ENCODE results near the gene C1orf198.

C1orf198 gene

GRCh38 chr1:230809256-230809990, 58.9 kb downstream of the C1orf198 start:
- DNase-seq (ENCODE audit: low read depth in 2 of 2): no peak

GRCh38 chr1:230808281-230808872, 59.9 kb downstream of the C1orf198 start:
- DNase-seq (ENCODE audit: low read depth in 2 of 2): no peak

DNA sequence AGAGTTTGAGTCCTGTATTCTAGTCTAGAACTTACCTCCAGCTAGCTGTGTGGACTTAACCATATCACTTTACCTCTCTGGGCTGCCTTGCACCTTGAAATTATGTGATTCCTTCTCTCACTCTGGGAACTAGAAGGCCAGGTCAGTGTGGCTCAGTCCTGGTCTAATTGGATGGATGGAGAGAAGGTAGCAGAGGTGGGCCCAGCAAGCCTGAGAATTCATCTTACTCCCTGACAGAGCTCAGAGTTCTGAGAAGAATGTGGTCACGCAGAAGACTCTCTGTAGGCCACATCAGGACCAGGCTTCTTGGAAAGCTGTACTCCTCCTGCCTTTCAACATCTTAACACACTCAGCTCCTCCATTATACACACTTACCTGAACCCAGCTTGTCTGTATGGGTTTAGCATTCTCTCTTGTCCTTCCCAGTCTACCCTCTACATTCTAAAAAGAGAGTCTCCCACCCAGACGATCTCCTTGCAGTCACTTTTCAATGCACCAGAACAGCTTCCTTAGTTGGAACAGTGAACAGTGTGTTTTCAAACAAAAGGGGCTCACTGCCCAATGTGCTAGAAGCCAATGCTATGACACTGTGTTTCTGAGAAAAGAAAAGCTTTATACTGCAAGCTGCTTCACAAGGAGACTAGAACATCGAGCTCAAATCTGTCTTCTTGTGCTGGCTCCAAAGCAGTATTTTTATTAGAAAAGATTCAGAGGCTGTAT, 60.6 kb downstream of the C1orf198 start:
- DNase-seq (ENCODE audit: low read depth in 2 of 2): no peak

GRCh38 chr1:230807029-230807428, 61.3 kb downstream of the C1orf198 start:
- DNase-seq (ENCODE audit: low read depth in 2 of 2): no peak

DNA sequence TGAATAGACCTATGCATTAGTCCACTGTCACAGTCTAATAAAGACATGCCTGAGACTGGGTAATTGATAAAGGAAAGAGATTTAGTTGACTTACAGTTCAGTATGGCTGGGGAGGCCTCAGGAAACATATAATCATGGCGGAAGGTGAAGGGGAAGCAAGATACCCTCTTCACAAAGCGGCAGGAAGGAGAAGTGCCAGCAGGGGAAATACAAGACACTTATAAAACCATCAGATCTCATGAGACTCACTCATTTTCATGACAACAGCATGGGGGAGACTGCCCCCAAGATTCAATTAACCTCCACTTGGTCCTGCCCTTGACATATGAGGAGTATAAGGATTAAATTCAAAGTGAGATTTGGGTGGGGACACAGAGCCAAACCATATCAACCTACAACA, 61.8 kb downstream of the C1orf198 start:
- no peak for DNase-seq (ENCODE audit: low read depth in 2 of 2)

DNA sequence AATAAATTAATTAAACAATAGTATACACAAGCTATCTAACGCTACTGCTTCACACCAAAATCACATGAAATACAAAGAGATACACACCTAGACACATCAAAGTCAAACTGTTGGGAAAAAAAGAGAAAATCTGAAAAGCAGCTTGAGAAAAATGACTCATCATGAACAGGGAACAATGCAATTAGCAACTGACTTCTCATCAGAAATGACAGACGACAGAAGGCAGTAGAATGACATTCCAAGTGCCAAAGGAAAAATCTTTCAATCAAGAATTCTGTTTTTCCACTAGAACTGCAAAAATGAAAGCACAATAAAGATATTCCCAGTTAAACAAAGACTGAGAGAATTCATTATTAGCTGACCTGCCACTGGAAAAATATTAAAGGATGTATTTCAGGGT, 63.9 kb downstream of the C1orf198 start:
- DNase-seq (ENCODE audit: low read depth in 2 of 2): no peak

DNA sequence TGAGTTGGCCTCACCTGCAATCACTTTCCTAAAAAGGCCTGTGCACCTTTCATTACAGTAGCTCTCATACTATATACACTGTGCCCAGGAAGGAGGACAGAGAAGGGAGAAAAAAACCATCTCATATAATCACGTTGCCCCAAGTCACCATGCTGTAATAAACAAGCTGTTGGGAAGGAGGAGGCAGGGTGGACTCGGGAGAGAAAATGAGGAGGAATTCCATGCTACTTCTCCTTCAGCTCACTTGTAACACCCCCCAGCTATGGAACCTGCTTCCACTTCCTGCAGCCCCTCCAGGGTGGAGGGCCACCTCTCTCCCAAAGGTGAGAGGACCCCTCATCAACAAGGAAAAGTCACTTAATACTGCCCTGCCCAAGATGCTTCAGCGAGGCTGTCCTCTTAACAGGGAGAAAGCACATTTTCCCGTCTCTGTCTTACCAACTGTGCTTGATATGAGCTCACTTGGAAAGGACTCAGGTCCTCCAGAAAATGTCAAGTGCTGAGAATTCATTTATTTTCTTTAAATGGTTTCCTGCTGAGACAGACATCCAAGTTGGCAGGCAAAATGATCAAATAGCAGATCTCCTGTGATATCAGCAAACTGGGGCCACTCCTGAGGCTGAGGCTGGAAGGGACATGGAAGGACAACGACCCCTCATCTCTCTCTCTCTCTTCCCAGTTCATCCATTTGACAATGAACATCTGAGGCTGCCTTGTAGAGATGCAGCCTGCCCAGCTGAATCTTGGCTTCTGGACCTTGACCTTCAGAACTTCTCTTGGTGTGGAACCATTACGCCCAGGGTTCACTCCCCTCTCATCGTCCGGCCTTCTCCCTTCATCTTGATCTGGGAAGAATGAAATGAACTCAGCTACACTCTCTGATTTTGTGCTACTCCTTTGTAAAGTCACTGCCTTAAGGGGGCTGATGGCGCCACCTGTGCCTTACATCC, 67.2 kb downstream of the C1orf198 start:
- DNase-seq (ENCODE audit: low read depth in 2 of 2): no peak

GRCh38 chr1:230798491-230798890, 69.8 kb downstream of the C1orf198 start:
- no peak for DNase-seq (ENCODE audit: low read depth in 2 of 2)

DNA sequence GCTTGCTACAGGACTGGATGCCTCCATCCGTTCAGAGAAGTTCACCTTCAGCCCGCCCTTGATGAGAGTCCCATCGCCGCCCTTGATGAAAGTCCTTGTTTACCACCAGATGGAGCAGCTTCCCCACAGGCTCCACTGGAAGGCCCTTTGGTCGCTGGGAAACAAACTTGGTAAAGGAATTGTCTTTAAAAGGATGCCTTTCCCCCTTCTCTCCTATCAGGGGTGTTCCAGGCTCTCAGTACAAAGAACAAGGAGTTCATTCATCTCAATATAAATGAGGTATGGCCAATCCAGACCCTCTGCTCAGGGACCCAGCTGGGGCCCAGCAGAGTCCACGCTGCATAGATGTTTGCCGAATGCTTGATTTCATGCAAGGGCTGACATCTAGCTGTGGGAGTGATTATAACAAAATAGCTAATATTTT, 70.4 kb downstream of the C1orf198 start:
- DNase-seq (ENCODE audit: low read depth in 2 of 2): no peak

DNA sequence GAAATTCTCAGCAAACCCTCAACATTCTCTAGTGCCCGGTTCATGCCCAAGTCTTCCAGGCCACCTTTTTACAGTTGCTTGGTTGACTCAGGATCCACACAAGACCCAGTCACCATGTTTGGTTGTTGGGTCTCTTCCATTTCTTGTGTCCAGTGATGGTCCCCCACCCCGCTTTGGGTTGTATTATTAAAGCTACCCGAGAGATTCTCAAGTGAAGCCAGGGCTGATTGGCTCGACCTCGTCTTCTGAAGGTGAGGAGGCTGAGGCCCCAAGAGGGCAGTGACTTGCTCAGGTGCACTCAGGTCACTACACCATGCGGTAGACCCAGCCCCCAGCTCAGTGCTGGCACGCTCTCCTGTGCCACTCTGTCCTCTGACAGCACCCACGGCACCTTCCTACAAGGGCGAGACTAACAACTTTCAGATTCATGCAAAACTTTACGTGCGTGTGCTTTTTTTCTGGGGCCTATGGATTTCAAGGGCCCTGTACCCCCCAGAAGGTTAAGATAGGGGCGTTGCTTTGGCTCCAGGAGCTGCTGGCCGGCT, 70.9 kb downstream of the C1orf198 start:
- DNase-seq (ENCODE audit: low read depth in 2 of 2): no peak

- no peak for DNase-seq (ENCODE audit: low read depth in 2 of 2)
Observed at GRCh38 chr1:230796626-230797025, 71.7 kb downstream of the C1orf198 start.

DNA sequence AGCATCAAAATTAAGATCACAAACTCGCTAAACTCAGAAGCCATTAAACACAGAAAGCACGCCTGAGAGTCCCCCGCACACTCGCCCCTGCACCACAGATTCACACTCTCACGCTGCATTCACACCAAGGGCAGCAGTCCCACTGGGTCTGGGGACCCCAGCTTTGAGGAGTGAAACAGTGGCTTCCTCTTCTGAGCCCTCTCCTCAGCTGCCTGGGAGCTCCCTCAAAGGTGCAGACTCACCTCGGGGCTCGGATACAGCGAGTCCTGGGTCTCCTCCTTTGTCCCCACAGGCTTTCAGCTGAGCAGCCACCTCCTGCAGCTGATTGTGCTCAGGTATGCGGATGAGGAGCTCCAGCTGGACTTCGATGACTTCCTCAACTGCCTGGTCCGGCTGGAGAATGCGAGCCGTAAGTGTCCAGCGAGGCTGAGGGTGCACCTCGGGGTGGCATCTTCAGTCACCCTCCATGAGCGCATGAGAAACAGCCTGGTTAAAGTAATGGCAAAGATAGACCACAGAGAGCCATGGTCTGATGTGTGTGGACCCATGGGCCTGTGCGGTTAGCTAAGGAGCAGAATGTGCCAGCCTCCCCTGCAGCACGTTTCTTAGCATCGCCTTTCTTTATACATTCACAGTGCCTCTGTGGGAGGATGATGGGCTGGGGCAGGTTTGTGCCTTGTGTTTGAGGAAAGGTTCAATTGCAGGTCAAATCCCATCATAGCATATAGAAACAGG, 73.3 kb downstream of the C1orf198 start:
- DNase-seq (ENCODE audit: low read depth in 2 of 2): no peak

- DNase-seq (ENCODE audit: low read depth in 2 of 2): no peak
Observed at GRCh38 chr1:230794431-230794830, 73.9 kb downstream of the C1orf198 start.

GRCh38 chr1:230793463-230793745, 74.9 kb downstream of the C1orf198 start:
- DNase-seq (ENCODE audit: low read depth in 2 of 2): no peak

DNA sequence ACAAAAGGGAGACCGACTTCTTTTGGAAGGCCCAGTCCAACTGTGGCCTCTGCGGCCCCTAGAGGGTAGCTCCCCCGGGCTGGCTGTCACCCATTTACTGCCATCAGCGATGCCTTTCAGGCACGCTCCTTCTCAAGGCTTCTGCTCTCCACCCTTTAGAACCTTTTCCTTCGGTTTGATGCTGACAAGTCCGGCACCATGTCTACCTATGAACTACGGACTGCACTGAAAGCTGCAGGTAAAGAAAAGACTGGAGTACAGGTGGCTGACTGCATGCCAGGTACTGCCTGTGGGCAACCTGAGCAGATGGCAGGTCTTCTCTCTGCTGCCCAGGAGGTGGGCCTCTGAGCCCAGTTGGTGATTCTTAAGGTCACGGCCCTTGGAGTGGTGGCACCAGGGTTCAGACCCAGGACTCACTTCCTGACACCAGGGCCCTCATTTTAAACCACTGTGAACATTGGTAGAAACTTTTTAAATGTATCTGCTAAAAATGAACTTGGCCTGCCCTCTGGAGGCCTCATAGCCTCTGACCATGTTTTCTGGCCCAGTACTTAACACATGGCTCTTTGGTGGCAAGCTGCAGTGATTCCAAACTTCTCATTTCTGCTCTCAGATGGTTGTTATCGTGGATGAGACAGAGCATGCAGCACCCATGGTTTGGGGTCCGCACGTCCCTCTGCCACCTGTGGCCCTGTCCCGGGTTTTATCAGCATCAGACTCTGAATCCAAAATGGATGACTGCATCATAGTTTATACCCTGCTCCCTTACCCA, 75.4 kb downstream of the C1orf198 start:
- no peak for DNase-seq (ENCODE audit: low read depth in 2 of 2)

- no peak for DNase-seq (ENCODE audit: low read depth in 2 of 2)
Observed at GRCh38 chr1:230791986-230792564, 76.2 kb downstream of the C1orf198 start.

DNA sequence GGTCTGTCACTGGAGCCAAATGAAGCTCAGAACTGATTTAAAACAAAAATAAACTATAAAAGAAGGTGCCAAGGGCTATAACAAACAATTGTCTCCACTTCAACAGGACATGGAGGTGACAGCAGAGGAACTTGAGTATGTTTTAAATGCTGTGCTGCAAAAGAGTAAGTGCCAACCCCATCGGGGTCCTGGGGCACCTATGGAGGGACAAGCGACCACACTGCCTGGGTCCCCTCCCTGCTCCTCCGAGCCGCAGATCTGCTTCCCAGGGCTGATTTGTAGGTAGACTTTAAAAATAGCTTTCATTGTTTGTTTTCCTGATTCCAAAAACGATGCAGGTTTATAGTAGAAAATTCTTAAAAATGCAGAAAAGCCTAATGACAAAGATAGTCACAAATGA, 78.3 kb downstream of the C1orf198 start:
- no peak for DNase-seq (ENCODE audit: low read depth in 2 of 2)

- DNase-seq (ENCODE audit: low read depth in 2 of 2): no peak
Observed at GRCh38 chr1:230788561-230789275, 79.6 kb downstream of the C1orf198 start.

- no peak for DNase-seq (ENCODE audit: low read depth in 2 of 2)
Observed at GRCh38 chr1:230787471-230787870, 80.8 kb downstream of the C1orf198 start.

Data from stimulated activated CD4-positive, alpha-beta T cell treated with anti-CD3 and anti-CD28 coated beads, Interleukin-1b, Interleukin-23, amount 100 ng/mL, for 4 hours (primary cell).